GM21360 (cell line): Measurements from ENCODE around the gene MBP.

Experiments
- ATAC-seq: cut with Tn5 transposase; IDR thresholded peaks from one replicate; pipeline ENCODE4 v1.9.1; 2021; ENCODE audit warnings: mild to moderate bottlenecking, moderate library complexity; ENCODE audit not compliant: unreplicated experiment

Gene MBP

GRCh38 chr18:77054606-77055428 is 77.8 kb downstream of the MBP start:
- peak; percentile 77 for ATAC-seq

GRCh38 chr18:77054288-77054605 is 78.3 kb downstream of the MBP start:
- peak; percentile 8 for ATAC-seq

GRCh38 chr18:77053616-77054287 is 78.8 kb downstream of the MBP start:
- no peak for ATAC-seq

- no peak for ATAC-seq
Observed at GRCh38 chr18:77052983-77053309, 79.6 kb downstream of the MBP start.

- no peak for ATAC-seq
Observed at GRCh38 chr18:77052297-77052982, 80.1 kb downstream of the MBP start.

- no peak for ATAC-seq
Observed at GRCh38 chr18:77051581-77052296, 80.8 kb downstream of the MBP start.

GRCh38 chr18:77049938-77050337 is 82.6 kb downstream of the MBP start:
- ATAC-seq, result no peak

- ATAC-seq, result no peak
Observed at GRCh38 chr18:77047803-77048419, 84.7 kb downstream of the MBP start.

- no peak for ATAC-seq
Observed at GRCh38 chr18:77046994-77047393, 85.6 kb downstream of the MBP start.

- no peak for ATAC-seq
Observed at GRCh38 chr18:77046409-77046808, 86.2 kb downstream of the MBP start.

GRCh38 chr18:77045677-77046076 is 86.9 kb downstream of the MBP start:
- ATAC-seq, result no peak

GRCh38 chr18:77044866-77045664 is 87.5 kb downstream of the MBP start:
- no peak for ATAC-seq

- no peak for ATAC-seq
Observed at GRCh38 chr18:77043541-77044280, 88.9 kb downstream of the MBP start.

- ATAC-seq, result no peak
Observed at GRCh38 chr18:77042583-77042982, 90.0 kb downstream of the MBP start.

GRCh38 chr18:77039196-77040130 is 93.1 kb downstream of the MBP start:
- ATAC-seq, result no peak

GRCh38 chr18:77038182-77038858 is 94.3 kb downstream of the MBP start:
- no peak for ATAC-seq

- ATAC-seq, result no peak
Observed at GRCh38 chr18:77037567-77037966, 95.0 kb downstream of the MBP start.
